Activated CD4-positive, alpha-beta memory T cell treated with anti-CD3 and anti-CD28 coated beads for 36 hours (primary cell): ENCODE results near the gene RFT1. TPM values are rescaled to one million over a fixed set of nuclear protein-coding genes. Genes with fewer than 3 reads are reported as not detected.
"Not testable (repeated sequence)": the region's sequence is repeated elsewhere in the genome, so short reads cannot be mapped to it uniquely, and the experiment has no call there.

Experiments used
- CTCF ChIA-PET: fragments of 350-600 bp; sonication (Branson Sonifier 250); formaldehyde crosslinking; loops from one replicate; lab custom pipeline; 2021; ENCODE audit warnings: antibody characterized with exemption, inconsistent platforms; lab: Charles Lee
- POLR2A ChIA-PET: fragments of 350-600 bp; sonication (Branson Sonifier 250); formaldehyde crosslinking; loops from one replicate; lab custom pipeline; 2021; ENCODE audit warnings: antibody characterized with exemption; lab: Charles Lee
- DNase-seq: peaks from one replicate; pipeline ENCODE4 v3.0.0-alpha.2; 2020
- H3K27ac Mint-ChIP-seq: one replicate; pipeline ENCODE4 v1.8.0; 2021; ENCODE audit warnings: mixed read lengths
- H3K27me3 Mint-ChIP-seq: one replicate; pipeline ENCODE4 v1.8.0; 2021; ENCODE audit warnings: mixed read lengths
- H3K36me3 Mint-ChIP-seq: one replicate; pipeline ENCODE4 v1.8.0; 2021; ENCODE audit warnings: mixed read lengths
- H3K4me1 Mint-ChIP-seq: one replicate; pipeline ENCODE4 v1.8.0; 2021; ENCODE audit warnings: low read depth, mixed read lengths
- H3K4me3 Mint-ChIP-seq: one replicate; pipeline ENCODE4 v1.8.0; 2021; ENCODE audit warnings: mild to moderate bottlenecking, mixed read lengths
- H3K9me3 Mint-ChIP-seq: one replicate; pipeline ENCODE4 v1.8.0; 2021; ENCODE audit warnings: mixed read lengths
- intact Hi-C: fragments of 100-400 bp; cut with micrococcal nuclease; formaldehyde crosslinking; loops from one replicate; pipeline ENCODE4 v1.15.1; 2023
- total RNA-seq, 2 experiments: library from RNA; stranded (reverse); gene quantifications; one replicate each; pipeline ENCODE4 v1.2.3, GENCODE V29; 2021

Gene RFT1
- total RNA-seq, 2 experiments from 2014 or later, result 35.0 to 38.2 TPM

- peaks cover 32% of the 10 kb centered on the region for H3K27me3 Mint-ChIP-seq
- ChIA-PET POLR2A (no interaction called here), CTCF (interaction anchor here (1.2 kb wide), 1 partner anchor 40 kb away, joined by 3 read pairs; no protein-coding TSS in a partner anchor)
These were observed 24.6 kb upstream of the RFT1 start for GRCh38 chr3:53154881-53155285.

GRCh38 chr3:53153980-53154379 is 23.7 kb upstream of the RFT1 start:
- Mint-ChIP-seq H3K9me3 (no peaks in the 10 kb centered on the region), H3K27ac (no peak overlapping the region), H3K4me3 (no peak overlapping the region), H3K36me3 (no peaks in the 10 kb centered on the region), H3K27me3 (peaks cover 32% of the 10 kb centered on the region), H3K4me1 (no peaks in the 10 kb centered on the region)
- ChIA-PET POLR2A (no interaction called here), CTCF (interaction anchor here (1.4 kb wide), 1 partner anchor 20 kb away, joined by 7 read pairs; no protein-coding TSS in a partner anchor)
- intact Hi-C loops, result no loop called here
- no peak for DNase-seq

More at GRCh38 chr3:53154881-53155285, 24.6 kb upstream of the RFT1 start:
- no peak for DNase-seq
- Mint-ChIP-seq H3K4me3 (no peak overlapping the region), H3K27ac (no peak overlapping the region), H3K9me3 (no peaks in the 10 kb centered on the region), H3K4me1 (no peaks in the 10 kb centered on the region), H3K36me3 (no peaks in the 10 kb centered on the region)
- intact Hi-C loops, result no loop called here

- H3K27ac Mint-ChIP-seq, result no peak overlapping the region
- no peak overlapping the region for H3K4me3 Mint-ChIP-seq
- intact Hi-C loops, result no loop called here
- POLR2A ChIA-PET, result no interaction called here
- H3K4me1 Mint-ChIP-seq, result no peaks in the 10 kb centered on the region
- DNase-seq, result no peak
- H3K36me3 Mint-ChIP-seq, result no peaks in the 10 kb centered on the region
- H3K27me3 Mint-ChIP-seq, result peaks cover 28% of the 10 kb centered on the region
- CTCF ChIA-PET, result interaction anchor here (1.4 kb wide), 1 partner anchor 19 kb away, joined by 7 read pairs; no protein-coding TSS in a partner anchor
- no peaks in the 10 kb centered on the region for H3K9me3 Mint-ChIP-seq
These were observed 23.1 kb upstream of the RFT1 start for GRCh38 chr3:53153264-53153823.

GRCh38 chr3:53151870-53152660 is 21.8 kb upstream of the RFT1 start:
- H3K36me3 Mint-ChIP-seq, result no peaks in the 10 kb centered on the region
- no peaks in the 10 kb centered on the region for H3K9me3 Mint-ChIP-seq
- no peak for DNase-seq
- no peaks in the 10 kb centered on the region for H3K4me1 Mint-ChIP-seq
- no peak overlapping the region for H3K4me3 Mint-ChIP-seq
- ChIA-PET CTCF (interaction anchor here (1.1 kb wide), 1 partner anchor 18 kb away, joined by 3 read pairs; no protein-coding TSS in a partner anchor), POLR2A (no interaction called here)
- intact Hi-C loops, result no loop called here
- no peak overlapping the region for H3K27ac Mint-ChIP-seq
- peaks cover 25% of the 10 kb centered on the region for H3K27me3 Mint-ChIP-seq

GRCh38 chr3:53151465-53151864 is 21.2 kb upstream of the RFT1 start:
- H3K4me1 Mint-ChIP-seq, result no peaks in the 10 kb centered on the region
- DNase-seq, result no peak
- intact Hi-C loops, result no loop called here
- H3K27ac Mint-ChIP-seq, result no peak overlapping the region
- peaks cover 20% of the 10 kb centered on the region for H3K27me3 Mint-ChIP-seq
- ChIA-PET POLR2A (no interaction called here), CTCF (interaction anchor here (1.1 kb wide), 1 partner anchor 17 kb away, joined by 3 read pairs; no protein-coding TSS in a partner anchor)
- no peak overlapping the region for H3K4me3 Mint-ChIP-seq
- H3K36me3 Mint-ChIP-seq, result no peaks in the 10 kb centered on the region
- H3K9me3 Mint-ChIP-seq, result no peaks in the 10 kb centered on the region

GRCh38 chr3:53151086-53151438 is 20.8 kb upstream of the RFT1 start:
- DNase-seq, H3K9me3 Mint-ChIP-seq, H3K27ac Mint-ChIP-seq, POLR2A ChIA-PET, H3K4me3 Mint-ChIP-seq, H3K36me3 Mint-ChIP-seq, intact Hi-C loops, H3K4me1 Mint-ChIP-seq: not testable (repeated sequence)
- CTCF ChIA-PET, result interaction anchor here (1.1 kb wide), 1 partner anchor 17 kb away, joined by 3 read pairs; no protein-coding TSS in a partner anchor
- H3K27me3 Mint-ChIP-seq, result peaks cover 19% of the 10 kb centered on the region

GRCh38 chr3:53150247-53151085 is 20.2 kb upstream of the RFT1 start:
- Mint-ChIP-seq H3K36me3 (no peaks in the 10 kb centered on the region), H3K4me1 (no peaks in the 10 kb centered on the region), H3K27me3 (peaks cover 14% of the 10 kb centered on the region), H3K27ac (no peak overlapping the region), H3K9me3 (no peaks in the 10 kb centered on the region), H3K4me3 (no peak overlapping the region)
- no peak for DNase-seq
- ChIA-PET CTCF (interaction anchor here (0.8 to 1.1 kb wide), 2 partner anchors 16 to 46 kb away, joined by 3 read pairs; no protein-coding TSS in a partner anchor), POLR2A (no interaction called here)
- intact Hi-C loops, result no loop called here

GRCh38 chr3:53149699-53150098 is 19.5 kb upstream of the RFT1 start:
- Mint-ChIP-seq H3K4me1 (no peaks in the 10 kb centered on the region), H3K4me3 (no peak overlapping the region), H3K9me3 (no peaks in the 10 kb centered on the region), H3K27me3 (peaks cover 9% of the 10 kb centered on the region), H3K27ac (no peak overlapping the region), H3K36me3 (no peaks in the 10 kb centered on the region)
- DNase-seq, result no peak
- CTCF ChIA-PET, result interaction anchor here (0.8 kb wide), 1 partner anchor 47 kb away, joined by 3 read pairs; no protein-coding TSS in a partner anchor
- intact Hi-C loops, result no loop called here
- POLR2A ChIA-PET, result no interaction called here

GRCh38 chr3:53149006-53149690 is 18.9 kb upstream of the RFT1 start:
- Mint-ChIP-seq H3K36me3 (no peaks in the 10 kb centered on the region), H3K27ac (no peak overlapping the region), H3K27me3 (peaks cover 4% of the 10 kb centered on the region), H3K9me3 (no peaks in the 10 kb centered on the region), H3K4me1 (no peaks in the 10 kb centered on the region), H3K4me3 (no peak overlapping the region)
- DNase-seq, result no peak
- intact Hi-C loops, result no loop called here
- CTCF ChIA-PET, result no interaction called here
- POLR2A ChIA-PET, result interaction anchor here (1.4 kb wide), 1 partner anchor 11 kb away, joined by 3 read pairs; the partner anchor contains the start of gene PRKCD

GRCh38 chr3:53147903-53148400 is 17.7 kb upstream of the RFT1 start:
- DNase-seq, result no peak
- H3K27me3 Mint-ChIP-seq, result no peaks in the 10 kb centered on the region
- H3K36me3 Mint-ChIP-seq, result no peaks in the 10 kb centered on the region
- H3K27ac Mint-ChIP-seq, result no peak overlapping the region
- intact Hi-C loops, result no loop called here
- no peaks in the 10 kb centered on the region for H3K9me3 Mint-ChIP-seq
- ChIA-PET CTCF (interaction anchor here (1.2 kb wide), 1 partner anchor 13 kb away, joined by 4 read pairs; no protein-coding TSS in a partner anchor), POLR2A (interaction anchor here (1.4 kb wide), 1 partner anchor 13 kb away, joined by 3 read pairs; the partner anchor contains the start of gene PRKCD)
- H3K4me1 Mint-ChIP-seq, result no peaks in the 10 kb centered on the region
- H3K4me3 Mint-ChIP-seq, result no peak overlapping the region
